GM12878 (cell line): ENCODE results near the gene LYZL2.

Experiments
- EZH2 ChIP-seq: IDR thresholded peaks from 2 replicates; pipeline ENCODE4 v1.6.1; 2012; ENCODE audit warnings: low read depth, mild to moderate bottlenecking, control low read depth, inconsistent platforms, low read length, borderline replicate concordance; ENCODE audit not compliant: control insufficient read depth
- GATAD2B ChIP-seq: fragments of 450-650 bp; conservative IDR thresholded peaks from 2 replicates; pipeline ENCODE4 v1.6.1; 2017; ENCODE audit warnings: low read depth, mild to moderate bottlenecking, moderate library complexity
- POLR2A ChIP-seq: IDR thresholded peaks from 2 replicates; pipeline ENCODE4 v1.6.1; 2011; ENCODE audit warnings: low read depth, mild to moderate bottlenecking, low read length
- RFX5 ChIP-seq: IDR thresholded peaks from 2 replicates; pipeline ENCODE4 v1.6.1; 2011; ENCODE audit warnings: low read depth, low read length, improper control_type of control experiment
- SIN3A ChIP-seq: IDR thresholded peaks from 2 replicates; pipeline ENCODE4 v1.6.1; 2012; ENCODE audit warnings: low read depth, low read length, improper control_type of control experiment
- TCF3 ChIP-seq: IDR thresholded peaks from 2 replicates; pipeline ENCODE4 v1.6.1; 2012; ENCODE audit warnings: low read depth, mild to moderate bottlenecking, low read length, borderline replicate concordance; ENCODE audit not compliant: insufficient read depth
- ZNF274 ChIP-seq: IDR thresholded peaks from one replicate; pipeline ENCODE4 v1.8.0; 2011; ENCODE audit not compliant: insufficient read length, insufficient read depth
- TF ChIP-seq, protein P1 (sequence below), 3 experiments: IDR thresholded peaks in 2 of 3; conservative IDR thresholded peaks in 1 of 3; 2 replicates each; pipeline ENCODE4 v1.5.1; 2011; ENCODE audit warnings: low read depth in 3 of 3, low read length in 3 of 3, mild to moderate bottlenecking in 3 of 3, control low read depth in 2 of 3, moderate library complexity in 2 of 3, inconsistent platforms in 1 of 3, mixed read lengths in 1 of 3; ENCODE audit not compliant: control insufficient read depth in 2 of 3, insufficient read depth in 1 of 3; ENCODE audit errors: extremely low read depth in 1 of 3
- TF ChIP-seq, protein P2 (sequence below): IDR thresholded peaks from 2 replicates; pipeline ENCODE4 v1.6.1; 2012; ENCODE audit warnings: low read depth, low read length, improper control_type of control experiment
- TF ChIP-seq, protein P3 (sequence below): IDR thresholded peaks from 2 replicates; pipeline ENCODE4 v1.6.1; 2011; ENCODE audit warnings: borderline replicate concordance, low read depth, mild to moderate bottlenecking, moderate library complexity, mixed read lengths, low read length; ENCODE audit not compliant: insufficient read depth; ENCODE audit errors: extremely low read length

DNA sequence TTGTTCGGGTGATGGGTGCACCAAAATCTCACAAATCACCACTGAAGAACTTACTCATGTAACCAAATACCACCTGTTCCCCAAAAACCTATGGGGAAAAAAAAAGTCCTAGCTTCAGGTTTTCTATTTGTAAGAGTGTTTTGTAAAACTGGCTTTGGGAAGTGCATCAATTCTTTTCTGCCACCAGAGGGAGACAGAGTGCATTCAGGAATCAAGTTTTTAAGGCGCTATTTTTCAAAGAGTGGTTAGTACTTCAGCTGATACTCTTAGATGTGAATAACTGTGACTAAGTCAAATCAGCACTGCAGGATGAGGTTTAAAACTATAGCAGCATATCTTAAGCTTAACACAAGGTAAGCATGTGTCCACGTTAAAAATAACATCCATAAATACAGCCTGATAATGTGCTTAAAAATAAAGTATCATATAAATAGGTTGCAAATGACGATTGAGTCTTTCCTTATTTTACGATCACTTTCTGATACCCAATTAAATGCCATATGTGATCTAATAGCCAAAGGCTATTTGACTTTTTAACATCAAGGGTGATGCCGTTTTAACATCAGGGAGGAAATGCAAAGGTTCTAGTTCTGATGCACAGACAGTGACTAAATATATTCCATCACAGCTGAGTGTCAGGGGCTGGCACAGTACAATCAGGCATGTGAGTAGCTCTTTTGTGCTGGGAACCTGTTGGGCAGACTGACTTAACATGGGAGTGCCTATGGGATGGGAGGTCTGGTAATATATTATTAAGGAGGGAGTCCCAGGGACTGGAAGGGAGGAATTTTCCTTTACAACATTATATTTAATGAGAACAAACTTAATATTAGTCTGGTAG is 10.6 kb upstream of the LYZL2 start:
- TF ChIP-seq, protein P1, sequence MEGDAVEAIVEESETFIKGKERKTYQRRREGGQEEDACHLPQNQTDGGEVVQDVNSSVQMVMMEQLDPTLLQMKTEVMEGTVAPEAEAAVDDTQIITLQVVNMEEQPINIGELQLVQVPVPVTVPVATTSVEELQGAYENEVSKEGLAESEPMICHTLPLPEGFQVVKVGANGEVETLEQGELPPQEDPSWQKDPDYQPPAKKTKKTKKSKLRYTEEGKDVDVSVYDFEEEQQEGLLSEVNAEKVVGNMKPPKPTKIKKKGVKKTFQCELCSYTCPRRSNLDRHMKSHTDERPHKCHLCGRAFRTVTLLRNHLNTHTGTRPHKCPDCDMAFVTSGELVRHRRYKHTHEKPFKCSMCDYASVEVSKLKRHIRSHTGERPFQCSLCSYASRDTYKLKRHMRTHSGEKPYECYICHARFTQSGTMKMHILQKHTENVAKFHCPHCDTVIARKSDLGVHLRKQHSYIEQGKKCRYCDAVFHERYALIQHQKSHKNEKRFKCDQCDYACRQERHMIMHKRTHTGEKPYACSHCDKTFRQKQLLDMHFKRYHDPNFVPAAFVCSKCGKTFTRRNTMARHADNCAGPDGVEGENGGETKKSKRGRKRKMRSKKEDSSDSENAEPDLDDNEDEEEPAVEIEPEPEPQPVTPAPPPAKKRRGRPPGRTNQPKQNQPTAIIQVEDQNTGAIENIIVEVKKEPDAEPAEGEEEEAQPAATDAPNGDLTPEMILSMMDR (IDR thresholded peaks at IDR 0.05 in 2 of 3, conservative IDR thresholded peaks at IDR 0.05 in 1 of 3; ENCODE audit: control insufficient read depth in 2 of 3, extremely low read depth in 1 of 3, insufficient read depth in 1 of 3, low read depth in 3 of 3, low read length in 3 of 3), result peak; percentile 78 to 81 (median 81)
- TF ChIP-seq SIN3A (no peak), POLR2A (no peak), TCF3 (no peak), RFX5 (no peak), EZH2 (no peak), GATAD2B (no peak), ZNF274 (no peak)
- TF ChIP-seq, protein P2, sequence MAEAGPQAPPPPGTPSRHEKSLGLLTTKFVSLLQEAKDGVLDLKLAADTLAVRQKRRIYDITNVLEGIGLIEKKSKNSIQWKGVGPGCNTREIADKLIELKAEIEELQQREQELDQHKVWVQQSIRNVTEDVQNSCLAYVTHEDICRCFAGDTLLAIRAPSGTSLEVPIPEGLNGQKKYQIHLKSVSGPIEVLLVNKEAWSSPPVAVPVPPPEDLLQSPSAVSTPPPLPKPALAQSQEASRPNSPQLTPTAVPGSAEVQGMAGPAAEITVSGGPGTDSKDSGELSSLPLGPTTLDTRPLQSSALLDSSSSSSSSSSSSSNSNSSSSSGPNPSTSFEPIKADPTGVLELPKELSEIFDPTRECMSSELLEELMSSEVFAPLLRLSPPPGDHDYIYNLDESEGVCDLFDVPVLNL, result peak; percentile 37; the same call in 1 of the 2 replicates
- TF ChIP-seq, protein P3, sequence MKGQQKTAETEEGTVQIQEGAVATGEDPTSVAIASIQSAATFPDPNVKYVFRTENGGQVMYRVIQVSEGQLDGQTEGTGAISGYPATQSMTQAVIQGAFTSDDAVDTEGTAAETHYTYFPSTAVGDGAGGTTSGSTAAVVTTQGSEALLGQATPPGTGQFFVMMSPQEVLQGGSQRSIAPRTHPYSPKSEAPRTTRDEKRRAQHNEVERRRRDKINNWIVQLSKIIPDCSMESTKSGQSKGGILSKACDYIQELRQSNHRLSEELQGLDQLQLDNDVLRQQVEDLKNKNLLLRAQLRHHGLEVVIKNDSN, result no peak
